H1 (cell line): Measurements from ENCODE around the gene ESPNL. TPM values are rescaled to one million over a fixed set of nuclear protein-coding genes. Genes with fewer than 3 reads are reported as not detected.

ENCODE experiments used
- CTCF ChIA-PET: fragments of 300-600 bp; sonication (Branson Sonifier 250); formaldehyde crosslinking; loops from one replicate; lab custom pipeline; 2021; ENCODE audit not compliant: partially characterized antibody; lab: Charles Lee
- POLR2A ChIA-PET: fragments of 300-600 bp; sonication (Branson Sonifier 250); formaldehyde crosslinking; loops from one replicate; lab custom pipeline; 2021; ENCODE audit warnings: inconsistent platforms; ENCODE audit not compliant: partially characterized antibody; lab: Charles Lee
- DNase-seq, 2 experiments: peaks; one replicate each; pipeline versions ENCODE4 v3.0.0 to v3.0.0-alpha.2; 2010 to 2022; ENCODE audit warnings: low spot score in 2 of 2, low read depth in 1 of 2, mixed read lengths in 1 of 2
- FAIRE-seq: peaks from 2 replicates; lab custom pipeline; 2011; peaks lifted over from hg19 to GRCh38; lab: Jason Lieb, UNC
- H2AFZ ChIP-seq: 2 replicates; pipeline ENCODE4 v1.8.1; 2012; ENCODE audit warnings: low read length, inconsistent platforms
- H2AK5ac ChIP-seq: 2 replicates; pipeline ENCODE4 v1.6.1; 2013; ENCODE audit warnings: low read depth, low read length
- H2BK120ac ChIP-seq: replicated peaks from 2 replicates; pipeline ENCODE3; 2013; ENCODE audit warnings: low read depth, low read length, inconsistent platforms
- H2BK12ac ChIP-seq: 2 replicates; pipeline ENCODE4 v1.6.1; 2013; ENCODE audit warnings: low read depth, low read length
- H2BK15ac ChIP-seq: 2 replicates; pipeline ENCODE4 v1.6.1; 2013; ENCODE audit warnings: low read length
- H2BK20ac ChIP-seq: 2 replicates; pipeline ENCODE4 v1.6.1; 2013; ENCODE audit warnings: low read length
- H2BK5ac ChIP-seq: 2 replicates; pipeline ENCODE4 v1.6.1; 2013; ENCODE audit warnings: low read depth, low read length
- H3K14ac ChIP-seq: 2 replicates; pipeline ENCODE4 v1.6.1; 2013; ENCODE audit warnings: inconsistent platforms; ENCODE audit not compliant: insufficient read length
- H3K18ac ChIP-seq: 2 replicates; pipeline ENCODE4 v1.6.1; 2013; ENCODE audit warnings: low read length; ENCODE audit errors: extremely low read depth
- H3K23ac ChIP-seq: 2 replicates; pipeline ENCODE4 v1.6.1; 2013; ENCODE audit warnings: inconsistent platforms; ENCODE audit not compliant: insufficient read length
- H3K23me2 ChIP-seq: 2 replicates; pipeline ENCODE4 v1.6.1; 2013; ENCODE audit warnings: low read depth, low read length
- H3K27ac ChIP-seq: 2 replicates; pipeline ENCODE4 v1.6.1; 2011; ENCODE audit warnings: low read depth, low read length, inconsistent platforms
- H3K27me3 ChIP-seq, 4 experiments: replicated peaks in 1 of 4; 1 replicate in 1 of 4; 2 replicates in 3 of 4; pipeline versions ENCODE4 v1.6.1 to v1.8.1; 2011 to 2013; ENCODE audit warnings: low read length in 3 of 4, mild to moderate bottlenecking in 3 of 4, inconsistent platforms in 2 of 4, mixed read lengths in 2 of 4, moderate library complexity in 1 of 4; ENCODE audit not compliant: control insufficient read depth in 3 of 4, insufficient read depth in 3 of 4; ENCODE audit errors: extremely low read depth in 1 of 4
- H3K36me3 ChIP-seq, 4 experiments: 2 replicates each; pipeline versions ENCODE4 v1.6.1 to v1.8.1; 2011 to 2013; ENCODE audit warnings: mild to moderate bottlenecking in 4 of 4, low read length in 3 of 4, moderate library complexity in 2 of 4, control low read depth in 1 of 4, inconsistent platforms in 1 of 4; ENCODE audit not compliant: insufficient read depth in 4 of 4, control insufficient read depth in 2 of 4
- H3K4ac ChIP-seq: replicated peaks from 2 replicates; pipeline ENCODE3; 2013; ENCODE audit warnings: low read length, low read depth, mixed read lengths, inconsistent platforms; ENCODE audit not compliant: insufficient read length
- H3K4me1 ChIP-seq, 4 experiments: replicated peaks in 1 of 4; 1 replicate in 1 of 4; 2 replicates in 3 of 4; pipeline versions ENCODE4 v1.6.1 to v1.8.1; 2011 to 2013; ENCODE audit warnings: low read length in 3 of 4, inconsistent platforms in 2 of 4, mixed read lengths in 1 of 4; ENCODE audit not compliant: insufficient read depth in 4 of 4, control insufficient read depth in 3 of 4
- H3K4me2 ChIP-seq, 2 experiments: 2 replicates each; pipeline versions ENCODE4 v1.6.1 to v1.8.1; 2011 to 2013; ENCODE audit warnings: low read depth in 2 of 2, low read length in 2 of 2, control low read depth in 1 of 2, inconsistent platforms in 1 of 2, mild to moderate bottlenecking in 1 of 2; ENCODE audit not compliant: insufficient read depth in 1 of 2
- H3K4me3 ChIP-seq, 4 experiments: fragments of 200-600, 300-600 bp in 1 of 4; sonication (generic), shearing (Covaris generic), sonication (Bioruptor Twin) in 1 of 4; 2 replicates each; pipeline versions ENCODE4 v1.5.1 to v1.8.1; 2011 to 2016; ENCODE audit warnings: low read length in 4 of 4, low read depth in 3 of 4, control low read depth in 2 of 4, inconsistent platforms in 2 of 4, mild to moderate bottlenecking in 2 of 4, mixed read lengths in 1 of 4, moderate library complexity in 1 of 4; ENCODE audit not compliant: insufficient read depth in 2 of 4; ENCODE audit errors: extremely low read depth in 1 of 4
- H3K56ac ChIP-seq: replicated peaks from 2 replicates; pipeline ENCODE3; 2013; ENCODE audit warnings: low read depth, mild to moderate bottlenecking, mixed read lengths, low read length, inconsistent platforms; ENCODE audit not compliant: insufficient read length
- H3K79me1 ChIP-seq: 2 replicates; pipeline ENCODE4 v1.6.1; 2013; ENCODE audit warnings: low read depth, low read length, control low read depth
- H3K79me2 ChIP-seq, 2 experiments: 2 replicates each; pipeline versions ENCODE4 v1.6.1 to v1.8.1; 2012 to 2013; ENCODE audit warnings: low read length in 2 of 2, mild to moderate bottlenecking in 2 of 2, inconsistent platforms in 1 of 2; ENCODE audit not compliant: insufficient read depth in 2 of 2, control insufficient read depth in 1 of 2
- H3K9ac ChIP-seq, 4 experiments: replicated peaks in 1 of 4; 1 replicate in 1 of 4; 2 replicates in 3 of 4; pipeline versions ENCODE4 v1.6.1 to v1.8.1; 2011 to 2013; ENCODE audit warnings: low read depth in 3 of 4, low read length in 3 of 4, control low read depth in 2 of 4, mild to moderate bottlenecking in 2 of 4, moderate library complexity in 2 of 4, inconsistent platforms in 1 of 4; ENCODE audit errors: extremely low read depth in 1 of 4
- H3K9me3 ChIP-seq, 2 experiments: 2 replicates each; pipeline versions ENCODE4 v1.6.1 to v1.8.1; 2012 to 2013; ENCODE audit warnings: mild to moderate bottlenecking in 2 of 2, moderate library complexity in 2 of 2, control low read depth in 1 of 2, inconsistent platforms in 1 of 2, low read depth in 1 of 2, low read length in 1 of 2, mixed read lengths in 1 of 2; ENCODE audit not compliant: insufficient read depth in 2 of 2
- H4K20me1 ChIP-seq, 2 experiments: replicated peaks in 1 of 2; 2 replicates each; pipeline versions ENCODE3 to v1.8.1; 2011 to 2013; ENCODE audit warnings: inconsistent platforms in 2 of 2, low read length in 2 of 2, mild to moderate bottlenecking in 1 of 2; ENCODE audit not compliant: insufficient read depth in 2 of 2, control insufficient read depth in 1 of 2
- H4K5ac ChIP-seq: 2 replicates; pipeline ENCODE4 v1.6.1; 2013; ENCODE audit warnings: low read length, low read depth, mixed read lengths, inconsistent platforms; ENCODE audit not compliant: insufficient read length
- H4K8ac ChIP-seq: 2 replicates; pipeline ENCODE4 v1.8.0; 2013; ENCODE audit warnings: mild to moderate bottlenecking, moderate library complexity, low read length, inconsistent platforms; ENCODE audit not compliant: insufficient read depth; ENCODE audit errors: extremely low read depth
- H4K91ac ChIP-seq: replicated peaks from 2 replicates; pipeline ENCODE3; 2013; ENCODE audit warnings: low read length, mixed read lengths, inconsistent platforms; ENCODE audit not compliant: insufficient read length
- BACH1 ChIP-seq: IDR thresholded peaks from 2 replicates; pipeline ENCODE4 v1.6.1; 2012; ENCODE audit warnings: low read length, improper control_type of control experiment
- BCL11A ChIP-seq, 2 experiments: IDR thresholded peaks; one replicate each; pipeline ENCODE4 v1.6.1; 2011; ENCODE audit warnings: low read depth in 2 of 2, low read length in 2 of 2, mild to moderate bottlenecking in 2 of 2
- GABPA ChIP-seq: IDR thresholded peaks from 2 replicates; pipeline ENCODE4 v1.6.1; 2011; ENCODE audit warnings: mild to moderate bottlenecking, low read length, moderate library complexity, borderline replicate concordance; ENCODE audit not compliant: insufficient read depth
- HDAC2 ChIP-seq, 2 experiments: fragments of 300-600 bp in 1 of 2; sonication (generic) in 1 of 2; IDR thresholded peaks; 2 replicates each; pipeline ENCODE4 v1.6.1; 2011 to 2012; ENCODE audit warnings: low read depth in 2 of 2, low read length in 2 of 2, mild to moderate bottlenecking in 2 of 2, moderate library complexity in 2 of 2, borderline replicate concordance in 1 of 2, inconsistent platforms in 1 of 2
- NRF1 ChIP-seq: IDR thresholded peaks from 2 replicates; pipeline ENCODE4 v1.6.1; 2011; ENCODE audit warnings: mild to moderate bottlenecking, low read depth, low read length, improper control_type of control experiment
- RFX5 ChIP-seq: IDR thresholded peaks from 2 replicates; pipeline ENCODE4 v1.6.1; 2011; ENCODE audit warnings: low read depth, low read length, improper control_type of control experiment, borderline replicate concordance
- SUZ12 ChIP-seq: fragments of 200-600 bp; sonication (generic); IDR thresholded peaks from 2 replicates; pipeline ENCODE4 v1.6.1; 2012; ENCODE audit warnings: mild to moderate bottlenecking, inconsistent platforms, low read length, moderate library complexity, mixed read lengths
- WGBS, 2 experiments: shearing (Covaris generic) in 1 of 2; methylation state at CpG; one replicate each; pipeline versions ENCODE4 v1.1.6 to v1.1.7; 2013 to 2015; ENCODE audit warnings: low lambda C conversion rate in 2 of 2, mixed read lengths in 2 of 2, inconsistent platforms in 1 of 2, low coverage in 1 of 2, missing lambda C conversion rate in 1 of 2; ENCODE audit not compliant: insufficient replicate concordance in 2 of 2, insufficient coverage in 1 of 2, insufficient read length in 1 of 2; ENCODE audit errors: extremely low coverage in 1 of 2, missing lambda C conversion rate in 1 of 2; 5-methylcytosine and 5-hydroxymethylcytosine counted together
- polyA plus RNA-seq, 7 experiments: library from polyadenylated mRNA; depleted of rRNA in 3 of 7; stranded (reverse) in 5 of 7; unstranded in 2 of 7; fragments of >200 nt in 5 of 7; fragments of 200-250 nt in 2 of 7; gene quantifications; 1 replicate in 5 of 7; 2 replicates in 1 of 7; 4 replicates in 1 of 7; pipeline versions ENCODE4 v1.2.1 to v1.2.3, GENCODE V29; 2011 to 2013; ENCODE audit warnings: missing spikeins in 2 of 7, mixed read lengths in 2 of 7
- total RNA-seq: library from RNA; stranded (reverse); fragmentation: NEBNext Ultra II Directional; extraction: Animal tissue kit (Norgen Biotek cat#: 25700); gene quantifications from 2 replicates; pipeline ENCODE4 v1.2.1, GENCODE V29; 2021
- TF ChIP-seq, protein P1 (sequence below): IDR thresholded peaks from 2 replicates; pipeline ENCODE4 v1.6.1; 2011; ENCODE audit warnings: low read depth, mild to moderate bottlenecking, low read length; ENCODE audit not compliant: insufficient read depth

Gene ESPNL
- total and polyA plus RNA-seq, 2 of the 8 experiments (the other 6 are each of a cell fraction or from before 2014, with no cell fraction given), result 0.68 to 1.3 TPM

DNA sequence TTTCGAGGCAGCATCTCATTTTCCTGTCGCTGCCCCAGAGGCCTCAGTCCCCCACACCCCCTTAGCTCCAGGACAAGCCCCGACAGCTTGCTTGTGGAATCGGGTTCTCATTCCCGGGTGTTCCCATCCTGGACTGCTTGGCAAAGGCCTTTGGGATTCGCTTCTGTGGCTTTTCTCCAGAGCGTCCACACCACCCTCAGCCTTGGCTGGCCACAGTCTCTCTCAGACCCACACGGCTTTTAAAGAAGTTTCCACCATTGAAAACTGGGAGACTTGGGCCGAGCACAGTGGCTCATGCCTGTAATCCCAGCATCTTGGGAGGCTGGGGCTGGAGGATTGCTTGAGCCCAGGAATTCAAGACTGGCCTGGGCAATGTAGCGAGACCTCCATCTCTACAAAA lies 2.7 kb downstream of the ESPNL start:
- Histone ChIP-seq H3K14ac (no peak overlapping the region), H3K9me3 (no peaks in the 10 kb centered on the region), H2BK20ac (no peak overlapping the region), H3K9ac (no peak overlapping the region), H2BK12ac (0 out of 2 replicates have a peak overlapping the region, but pooled peaks have one; percentile 50), H4K5ac (no peak overlapping the region), H3K79me2 (no peaks in the 10 kb centered on the region), H3K4me1 (peaks cover 0 to 16% (median 10%) of the 10 kb centered on the region in 4 experiments; a peak in 6 of 7 replicates), H3K4ac (no peak overlapping the region), H3K79me1 (no peaks in the 10 kb centered on the region), H3K27ac (no peak overlapping the region), H2BK5ac (no peak overlapping the region), H3K27me3 (no peaks in the 10 kb centered on the region), H3K4me3 (no peak overlapping the region), H3K4me2 (no peak overlapping the region), H4K20me1 (no peaks in the 10 kb centered on the region), H2AFZ (no peak overlapping the region), H3K23ac (no peak overlapping the region), H4K8ac (no peak overlapping the region), H2AK5ac (no peak overlapping the region), H2BK120ac (no peak overlapping the region), H3K56ac (no peak overlapping the region), H3K36me3 (peaks cover 0 to 3% (median 0%) of the 10 kb centered on the region in 4 experiments; a peak in 1 of 8 replicates), H3K18ac (no peak overlapping the region), H4K91ac (no peak overlapping the region), H3K23me2 (no peaks in the 10 kb centered on the region), H2BK15ac (no peak overlapping the region)
- WGBS, 2 experiments, result 80% methylated on average over 10 of the region's 10 CpGs; no CpG with 5 or more reads in 1 of the 2 experiments
- DNase-seq (no peak), FAIRE-seq (no peak)
- ChIA-PET POLR2A (interaction anchor here (1.3 kb wide), 1 partner anchor 10 kb away, joined by 3 read pairs; no protein-coding TSS in a partner anchor), CTCF (interaction anchor here (1.2 to 1.6 kb wide), 3 partner anchors 12 to 50 kb away, joined by 4 to 7 read pairs (median 6); no protein-coding TSS in a partner anchor)
- TF ChIP-seq GABPA, result no peak
- TF ChIP-seq BACH1, result no peak
- TF ChIP-seq, protein P1, sequence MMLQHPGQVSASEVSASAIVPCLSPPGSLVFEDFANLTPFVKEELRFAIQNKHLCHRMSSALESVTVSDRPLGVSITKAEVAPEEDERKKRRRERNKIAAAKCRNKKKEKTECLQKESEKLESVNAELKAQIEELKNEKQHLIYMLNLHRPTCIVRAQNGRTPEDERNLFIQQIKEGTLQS, result no peak
- TF ChIP-seq RFX5, result no peak
- no peak for TF ChIP-seq NRF1
- no peak for TF ChIP-seq SUZ12
- no peak for TF ChIP-seq HDAC2 (IDR thresholded peaks at IDR 0.05; ENCODE audit: borderline replicate concordance in 1 of 2, low read depth in 2 of 2, low read length in 2 of 2)
- TF ChIP-seq BCL11A (IDR thresholded peaks at IDR 0.05; ENCODE audit: low read depth in 2 of 2, low read length in 2 of 2), result no peak
